Midbrain (tissue), 1 donor: Measurements from ENCODE around the gene FOXP1.

Experiments
- DNase-seq: peaks from one replicate; lab custom pipeline; 2025; lab: John Stamatoyannopoulos, UW

FOXP1 gene

DNA sequence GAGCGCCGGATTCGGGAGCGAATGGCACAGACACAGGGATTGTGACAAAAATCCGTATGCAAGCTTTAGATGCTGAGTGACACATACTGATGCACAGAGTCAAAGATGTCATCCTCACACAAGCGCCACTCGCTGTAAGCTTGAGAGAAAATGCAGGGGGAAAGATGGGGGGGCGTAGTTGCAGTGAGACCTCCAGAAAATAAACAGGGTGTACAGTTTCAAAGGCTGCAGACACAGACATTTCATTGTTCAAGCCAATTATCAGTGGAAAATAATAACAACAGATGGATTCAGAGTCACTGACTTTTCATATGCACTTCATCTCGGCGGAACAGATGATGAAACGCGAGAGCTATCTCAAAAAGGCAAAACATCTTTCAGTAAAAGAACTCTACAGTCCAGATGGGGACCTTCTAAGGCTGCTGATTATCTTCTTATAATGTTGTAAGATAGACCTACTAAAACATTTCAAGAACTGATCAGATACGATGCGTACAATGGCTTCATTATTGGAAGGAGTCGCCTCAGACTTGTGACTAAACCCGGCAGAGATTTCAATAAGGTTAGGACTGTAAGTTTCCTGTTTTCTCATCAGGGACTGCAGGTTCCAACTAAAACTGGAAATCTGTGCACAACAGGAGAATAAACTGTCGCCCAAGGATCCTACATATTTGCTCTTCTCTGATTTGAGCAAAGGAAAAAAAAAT lies 275.4 kb downstream of the FOXP1 start:
- DNase-seq, result peak; percentile 53

DNA sequence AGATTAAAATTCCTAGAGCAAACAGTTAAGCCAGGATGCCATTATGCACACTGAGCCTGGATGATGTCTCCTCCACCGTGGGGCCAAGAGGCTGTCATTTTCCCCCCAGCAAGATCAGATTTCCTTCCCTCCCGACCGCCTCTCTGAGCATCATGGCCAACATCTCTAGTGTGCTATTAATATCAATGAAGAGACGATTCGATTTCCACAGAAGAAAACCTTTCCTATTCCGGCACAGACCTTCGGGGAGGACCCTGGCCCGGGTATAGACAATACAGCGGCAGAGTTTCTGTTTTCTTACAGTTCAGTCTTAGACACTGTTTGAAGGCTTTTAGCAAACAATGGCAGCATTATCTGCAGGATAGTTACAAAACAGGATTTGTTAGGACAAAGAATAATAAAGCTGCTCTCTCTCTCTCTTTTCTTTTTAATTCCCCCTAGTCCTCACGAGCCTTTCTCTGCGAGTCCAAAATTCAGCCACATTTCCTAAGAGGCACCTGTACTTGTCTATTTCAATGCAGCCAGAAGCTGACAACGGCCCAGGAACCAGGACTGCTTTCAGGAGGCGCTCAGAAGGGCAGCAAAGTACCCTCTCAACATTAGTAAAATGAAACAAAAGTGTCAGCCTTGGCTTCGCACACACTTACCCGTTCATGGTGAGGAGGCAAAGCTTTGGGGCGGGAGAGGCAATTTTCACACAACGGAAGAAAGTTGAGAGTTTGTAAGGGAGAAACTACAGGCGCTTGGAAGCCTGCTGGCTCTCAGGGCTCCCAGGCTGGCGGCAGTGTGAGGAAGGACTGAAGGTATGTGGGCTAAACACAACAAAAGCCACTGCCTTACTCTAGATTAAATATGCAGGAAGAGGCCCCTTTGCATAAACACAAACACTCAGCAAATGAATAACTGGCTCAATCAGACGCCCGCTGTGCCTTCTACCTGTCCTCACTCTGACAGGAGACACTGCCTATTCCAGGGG lies 278.0 kb downstream of the FOXP1 start:
- DNase-seq, result peak; percentile 57

DNA sequence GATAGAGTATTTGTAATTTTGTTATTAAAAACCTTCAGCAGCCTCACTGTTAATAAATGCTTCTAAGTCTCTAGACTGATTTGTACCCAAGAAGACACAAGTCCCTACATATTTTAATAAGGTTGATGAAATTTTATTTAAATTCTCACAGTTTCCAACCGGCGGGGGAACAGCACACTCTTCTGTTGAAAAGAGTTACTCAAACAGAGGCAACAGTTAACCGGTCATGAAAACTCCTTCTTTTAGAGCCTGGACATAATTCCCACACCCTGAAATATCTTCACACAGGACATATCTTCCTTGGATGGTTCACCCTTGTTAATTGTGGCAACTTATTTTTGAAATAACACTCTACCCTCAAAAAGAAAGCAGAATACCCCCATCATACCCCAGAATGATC lies 278.8 kb downstream of the FOXP1 start:
- DNase-seq, result peak; percentile 58

DNA sequence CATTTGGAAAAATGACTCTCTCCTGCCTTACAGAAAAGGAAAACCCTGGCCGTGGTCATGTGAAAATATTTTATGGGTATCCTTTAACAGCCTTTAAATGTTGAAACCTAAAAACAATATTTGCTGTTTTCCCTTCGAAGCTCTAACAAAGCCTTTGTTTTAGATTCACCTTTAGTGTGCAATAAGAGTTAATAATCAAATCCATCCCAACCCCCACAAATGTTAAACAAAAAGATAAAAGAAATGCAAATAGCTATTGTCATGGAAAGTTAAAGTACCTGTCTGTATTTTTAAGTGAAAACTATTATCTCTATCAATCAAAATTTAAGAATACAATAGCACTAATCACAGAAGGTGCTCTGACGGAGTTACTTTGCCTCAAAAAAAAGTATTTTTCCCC lies 279.3 kb downstream of the FOXP1 start:
- no peak for DNase-seq

DNA sequence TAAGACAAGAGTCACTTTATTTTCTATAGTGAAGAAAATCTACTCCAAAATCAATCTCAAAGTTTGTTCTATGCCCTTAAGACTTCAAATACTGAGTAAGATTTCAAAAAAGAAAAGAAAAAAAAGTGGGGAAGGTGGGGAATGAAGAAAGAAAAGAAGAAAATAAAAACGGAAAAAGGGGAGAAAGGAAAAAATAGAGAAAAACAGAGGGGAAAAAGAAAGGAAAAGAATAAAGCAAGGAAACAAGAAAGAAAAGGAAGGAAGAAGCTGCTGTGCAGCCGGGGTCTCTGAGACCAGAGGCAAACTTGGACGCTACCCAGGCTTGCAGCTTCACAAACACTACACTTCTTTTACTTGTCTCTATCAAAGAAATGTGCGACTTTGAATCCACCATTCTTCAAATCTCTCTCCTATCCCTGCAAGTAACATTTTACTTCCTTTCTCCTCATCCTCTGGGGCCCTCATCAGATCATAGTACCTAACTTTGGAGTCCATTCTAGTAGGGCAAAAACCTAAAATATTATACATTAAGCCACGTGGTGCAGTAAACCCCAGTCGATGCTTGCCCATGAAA lies 279.8 kb downstream of the FOXP1 start:
- DNase-seq, result no peak

DNA sequence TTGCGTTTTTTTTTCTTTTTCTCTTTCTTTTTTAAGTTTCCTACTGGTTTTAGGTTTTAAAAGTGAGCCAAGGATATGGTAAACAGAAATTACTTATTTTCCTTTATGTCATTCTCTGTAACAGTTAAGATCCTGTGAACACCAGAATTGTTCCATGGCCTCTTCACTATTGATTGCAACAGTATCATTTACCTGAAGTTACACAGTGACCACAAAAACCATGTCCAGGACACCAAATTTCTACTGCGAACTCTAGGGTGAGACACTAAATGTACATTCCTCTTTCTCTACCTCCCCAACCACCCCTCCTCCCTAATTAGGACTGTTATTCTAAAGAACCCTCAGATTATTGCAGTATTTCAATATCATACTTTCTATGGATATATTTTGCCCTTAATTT lies 280.9 kb downstream of the FOXP1 start:
- no peak for DNase-seq

DNA sequence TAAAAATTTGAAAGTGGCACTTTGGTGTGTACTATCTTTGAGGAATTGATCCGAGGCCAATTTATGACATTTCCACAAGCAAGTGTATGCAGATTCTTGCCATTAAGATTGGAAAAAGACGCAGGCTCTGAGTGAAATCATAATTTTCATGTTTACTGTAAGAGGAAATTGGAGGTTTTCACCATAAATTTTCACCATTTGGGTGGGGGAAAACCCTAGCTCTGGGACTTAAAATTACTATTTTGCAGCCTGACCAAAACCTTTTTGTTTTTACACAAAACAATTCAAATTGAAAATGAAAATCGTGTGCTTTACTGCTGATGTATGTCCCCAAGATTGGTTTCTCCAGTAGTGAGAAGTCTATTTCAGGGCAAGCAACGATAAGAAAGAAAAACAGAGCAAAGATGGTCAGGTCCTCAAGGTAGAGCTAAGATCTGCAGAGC lies 282.6 kb downstream of the FOXP1 start:
- no peak for DNase-seq

DNA sequence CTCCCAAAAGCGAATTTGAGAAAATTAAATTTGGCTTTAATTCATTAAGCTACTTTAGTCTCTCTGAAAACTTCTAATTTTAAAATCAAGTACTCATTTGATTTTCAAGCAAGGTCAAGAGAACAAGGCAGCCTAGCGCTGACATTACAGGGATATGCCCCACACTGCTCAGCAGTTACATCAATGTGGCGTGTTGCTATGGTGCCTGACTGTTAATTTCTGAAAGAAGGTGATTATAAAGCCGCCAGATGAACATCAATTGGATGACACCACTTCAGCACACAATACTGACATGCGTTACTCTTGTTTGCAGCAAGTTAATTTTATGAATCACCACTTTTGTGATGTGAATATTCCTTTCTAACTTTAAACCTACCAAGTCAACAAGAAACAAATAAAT lies 284.4 kb downstream of the FOXP1 start:
- DNase-seq, result no peak

DNA sequence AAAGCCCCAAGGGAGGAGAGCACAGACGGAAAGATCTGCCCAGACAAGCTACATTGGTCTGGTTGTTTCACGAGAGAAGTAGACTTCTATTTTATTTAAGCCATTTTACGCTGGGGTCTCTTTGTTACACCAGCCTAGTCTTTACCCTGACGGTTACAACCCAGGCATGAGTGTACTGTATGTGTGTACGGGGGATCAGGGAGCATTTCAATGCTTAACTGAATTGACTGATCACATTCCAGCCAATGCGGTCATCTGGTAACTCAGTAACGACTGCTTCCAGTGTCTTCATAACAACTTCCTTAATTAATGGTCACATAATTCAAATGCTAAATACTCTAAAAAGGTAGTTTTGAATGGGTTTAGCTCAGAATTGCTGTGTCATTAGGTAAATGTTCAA lies 288.6 kb downstream of the FOXP1 start:
- no peak for DNase-seq

DNA sequence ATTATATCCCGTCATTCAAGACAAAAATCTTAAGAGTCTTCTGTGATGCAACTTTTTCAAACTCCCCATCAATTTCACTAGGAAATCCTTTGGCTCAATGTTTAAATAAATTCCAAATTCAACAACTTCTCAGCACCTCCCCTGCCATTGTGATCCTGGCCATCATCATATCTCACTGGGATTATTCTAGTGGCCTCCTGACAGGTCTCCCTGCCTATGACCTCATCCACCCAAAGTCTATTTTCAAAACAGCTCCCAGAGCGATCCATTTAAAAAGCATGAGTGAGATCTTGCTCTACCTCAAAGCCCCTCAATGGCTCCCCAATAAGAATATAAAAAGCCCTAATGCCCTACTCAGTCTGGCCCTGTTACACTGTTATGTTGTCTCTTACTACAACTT lies 293.2 kb downstream of the FOXP1 start:
- DNase-seq, result no peak

DNA sequence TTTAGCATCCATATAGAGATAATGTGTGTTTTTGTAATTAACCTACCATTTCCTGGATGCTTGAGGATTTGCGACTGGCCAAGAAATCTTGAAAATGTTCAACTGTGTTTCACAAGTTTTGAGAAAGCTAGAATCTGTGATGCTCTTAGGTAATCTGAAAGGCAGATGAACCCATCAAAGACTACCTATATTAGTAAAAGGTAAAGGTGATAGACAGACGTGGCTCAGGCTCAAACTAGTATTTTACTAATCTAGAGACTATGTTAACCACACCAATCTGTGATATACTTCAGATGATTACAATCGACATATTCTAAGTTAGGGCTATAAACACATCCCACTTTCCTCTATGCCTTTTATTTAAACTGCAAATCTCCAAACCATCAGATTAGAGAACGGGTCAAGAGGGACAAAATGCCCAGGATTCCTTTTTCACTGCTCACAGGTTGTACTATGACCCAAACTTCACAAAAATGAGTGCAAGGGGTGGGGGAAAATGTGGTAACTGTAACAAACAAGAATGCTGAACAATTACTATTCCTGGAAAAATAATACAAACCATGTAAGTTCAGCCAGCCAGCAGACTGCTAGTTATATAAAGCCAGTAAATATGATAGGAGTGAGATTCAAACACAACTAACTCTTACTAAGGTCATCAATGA lies 295.1 kb downstream of the FOXP1 start:
- DNase-seq, result no peak

DNA sequence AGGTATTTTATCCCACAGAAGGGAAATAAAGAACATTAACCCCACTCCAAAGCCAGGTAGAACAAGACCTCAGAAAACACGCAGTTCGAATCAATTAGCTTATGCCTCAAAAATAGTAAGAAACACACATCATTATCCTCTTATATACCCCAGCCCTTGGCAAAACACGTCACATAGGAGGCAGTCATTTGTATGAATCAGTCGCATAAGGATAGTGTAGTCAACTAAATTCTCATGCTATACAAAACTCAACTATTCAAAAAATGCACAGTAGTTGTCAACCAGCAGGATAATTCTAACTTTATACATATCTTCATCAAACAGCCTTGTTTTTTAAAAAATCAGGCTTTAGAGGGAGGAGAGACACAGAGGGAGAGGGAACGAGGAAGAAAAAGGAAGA lies 298.4 kb downstream of the FOXP1 start:
- DNase-seq, result no peak

DNA sequence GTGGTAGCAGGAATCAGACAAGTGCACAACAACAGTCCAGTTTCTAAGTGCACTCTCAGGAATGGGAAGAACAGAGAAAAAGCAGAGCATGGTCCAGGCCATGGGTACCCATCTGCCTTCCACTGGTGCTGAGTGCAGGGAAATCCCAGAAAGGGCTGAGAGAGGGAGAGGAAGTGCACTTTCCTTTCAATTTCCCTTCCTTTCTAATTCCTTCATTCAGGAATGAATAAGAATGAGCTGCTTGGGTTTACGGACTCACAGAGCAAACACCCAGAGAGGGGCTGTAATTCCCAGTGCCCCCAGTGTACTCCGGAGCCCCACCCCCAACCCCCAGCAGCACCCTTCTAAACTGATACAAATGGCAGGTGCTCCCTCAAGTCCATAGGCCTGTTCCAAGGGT lies 300.6 kb downstream of the FOXP1 start:
- DNase-seq, result no peak

DNA sequence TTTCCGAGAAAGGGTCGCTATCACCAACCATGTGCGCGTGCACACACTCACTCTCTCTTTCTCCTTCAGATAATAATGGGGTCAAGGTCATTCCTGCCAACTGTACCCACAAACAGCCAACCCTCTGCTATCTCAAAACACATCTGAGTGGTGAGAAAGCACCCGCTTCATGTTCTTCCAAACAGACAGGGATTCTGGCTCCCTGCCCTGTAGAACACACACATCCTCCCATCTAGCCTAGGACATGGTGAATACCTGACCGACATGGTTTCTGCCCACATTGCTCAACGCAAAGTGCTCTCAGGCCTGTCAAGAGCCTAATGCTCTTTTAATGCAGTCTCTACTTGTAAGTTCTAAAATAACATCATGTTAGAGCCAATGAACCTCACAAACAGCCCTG lies 302.2 kb downstream of the FOXP1 start:
- no peak for DNase-seq

DNA sequence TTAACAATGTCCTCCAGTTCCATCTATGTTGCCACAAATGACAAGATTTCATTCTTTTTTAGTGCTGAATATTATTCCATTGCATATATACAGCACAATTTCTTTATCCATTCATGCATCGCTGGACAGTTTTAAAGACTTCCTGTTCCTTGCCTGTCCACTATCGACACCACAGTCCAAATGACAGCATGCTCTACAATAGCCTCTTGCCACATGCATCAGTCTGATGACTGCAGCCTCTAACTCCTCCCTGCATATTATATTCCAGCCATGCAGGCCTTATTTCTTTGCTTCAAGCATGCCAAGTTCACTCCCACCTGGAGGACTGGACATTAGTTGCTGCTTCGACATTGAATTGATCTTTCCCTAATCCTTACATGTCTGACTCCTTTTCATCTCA lies 306.2 kb downstream of the FOXP1 start:
- no peak for DNase-seq

DNA sequence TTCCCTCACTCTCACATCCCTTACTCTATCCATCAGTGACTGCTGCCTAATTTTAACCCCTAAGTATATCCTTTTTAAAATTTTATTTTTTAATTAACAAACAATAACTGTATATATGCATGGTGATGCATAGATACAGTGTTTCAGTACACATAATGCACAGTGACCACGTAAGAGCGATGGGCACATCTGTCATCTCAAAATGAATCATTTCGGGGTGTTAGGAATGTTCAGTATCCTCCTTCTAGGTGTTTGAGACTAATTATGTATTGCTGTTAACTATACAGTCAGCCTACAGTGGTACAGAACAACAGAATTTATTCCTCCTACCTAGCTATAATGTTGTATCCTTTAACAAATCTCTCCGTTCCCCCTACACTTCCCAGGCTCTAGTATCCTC lies 307.0 kb downstream of the FOXP1 start:
- no peak for DNase-seq

DNA sequence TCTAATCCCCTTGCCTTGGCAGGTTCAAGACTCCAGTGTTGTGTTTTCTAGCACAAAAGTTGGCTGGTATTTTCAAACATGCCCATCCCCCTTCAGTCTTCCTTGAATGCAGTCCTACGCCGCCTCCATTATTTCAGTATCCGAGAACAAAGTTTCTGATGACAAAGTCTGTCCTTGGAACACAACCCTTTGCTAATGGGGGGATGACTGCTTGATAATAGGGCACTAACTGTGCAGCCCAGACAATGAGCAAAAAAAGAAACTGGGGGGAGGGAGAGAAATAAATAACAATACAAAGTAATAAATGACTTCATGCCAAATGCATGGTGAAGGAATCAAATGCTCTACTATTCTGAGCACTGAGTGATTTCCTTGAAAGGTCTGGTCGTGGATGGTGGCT lies 310.1 kb downstream of the FOXP1 start:
- DNase-seq, result no peak

DNA sequence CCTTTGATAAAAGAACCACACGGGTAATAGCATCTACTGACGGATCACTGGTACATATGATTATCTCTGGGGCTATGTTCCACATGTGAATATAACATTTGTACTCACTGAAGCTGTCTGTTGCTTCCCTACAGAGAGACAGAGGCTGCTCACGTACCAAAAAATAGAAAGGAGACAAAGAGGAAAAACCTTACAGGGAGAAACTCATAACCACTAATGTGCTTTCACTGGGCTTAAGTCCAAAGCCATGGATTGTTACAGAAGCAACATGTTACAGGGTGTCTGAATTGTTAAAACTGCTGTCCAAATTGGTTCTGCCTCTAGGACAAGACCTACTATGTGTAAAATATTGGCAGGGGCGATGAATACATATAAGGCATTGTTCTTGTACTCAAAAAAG lies 311.9 kb downstream of the FOXP1 start:
- no peak for DNase-seq

DNA sequence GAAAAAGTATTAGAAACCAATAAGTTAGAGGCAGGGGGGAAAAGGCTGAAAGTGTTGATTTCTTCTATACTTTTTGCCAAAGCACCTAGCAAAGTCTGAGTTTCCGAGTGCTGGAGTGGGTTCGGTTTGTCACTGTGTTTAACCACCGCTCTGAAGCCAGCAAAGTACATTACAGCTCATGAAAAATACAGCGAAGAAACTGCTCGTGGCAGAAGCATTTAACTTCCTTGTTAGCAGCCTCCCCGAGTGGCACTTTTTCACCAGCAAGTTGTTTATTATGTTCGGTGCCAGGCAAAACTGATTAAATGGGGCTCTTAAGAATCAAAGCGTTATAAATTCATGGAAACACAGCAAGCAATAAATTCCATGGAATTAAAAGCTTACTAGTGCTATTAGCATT lies 313.6 kb downstream of the FOXP1 start:
- DNase-seq, result no peak

DNA sequence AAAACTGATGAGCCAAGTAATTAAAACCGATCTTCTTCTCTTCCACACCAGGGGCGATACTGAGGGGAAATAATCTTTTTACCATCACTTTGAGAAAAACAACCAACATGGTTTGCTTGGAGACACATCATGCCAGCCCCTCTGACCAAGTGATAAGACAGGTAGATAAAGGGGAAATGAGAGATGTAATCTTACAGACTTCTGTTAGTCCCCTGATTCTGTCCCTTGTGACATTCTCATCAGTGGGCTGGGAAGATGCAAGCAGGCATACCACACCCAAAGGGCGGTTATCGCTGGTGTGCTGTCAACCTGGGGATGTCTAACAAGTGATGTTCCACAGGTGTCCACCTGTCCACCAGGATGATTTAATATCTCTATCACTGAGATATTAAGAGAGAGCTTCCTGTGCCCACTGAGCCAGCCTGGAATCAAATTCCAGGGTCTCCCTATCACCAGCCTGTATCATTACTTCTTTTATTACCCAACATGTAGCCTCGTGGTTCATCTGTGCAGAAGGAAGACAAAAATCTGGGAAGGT lies 315.0 kb downstream of the FOXP1 start:
- DNase-seq, result no peak

DNA sequence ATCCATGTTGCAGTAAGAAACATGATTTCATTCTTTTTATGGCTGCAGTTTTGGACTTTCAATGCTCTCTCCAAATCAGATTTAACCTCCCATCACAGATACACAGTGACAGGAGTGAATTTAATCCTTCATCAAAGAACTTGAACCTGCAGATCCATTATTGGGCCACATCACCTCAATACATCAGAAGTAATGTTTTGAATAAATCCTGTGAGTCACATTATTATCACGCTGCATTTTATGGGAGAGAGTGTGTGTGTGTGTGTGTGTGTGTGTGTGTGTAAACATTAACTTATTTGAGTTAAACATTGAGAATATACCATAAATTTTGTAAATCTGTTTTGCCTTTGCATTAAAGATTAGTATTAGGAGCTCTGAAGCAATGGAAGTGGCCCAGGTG lies 316.7 kb downstream of the FOXP1 start:
- no peak for DNase-seq

DNA sequence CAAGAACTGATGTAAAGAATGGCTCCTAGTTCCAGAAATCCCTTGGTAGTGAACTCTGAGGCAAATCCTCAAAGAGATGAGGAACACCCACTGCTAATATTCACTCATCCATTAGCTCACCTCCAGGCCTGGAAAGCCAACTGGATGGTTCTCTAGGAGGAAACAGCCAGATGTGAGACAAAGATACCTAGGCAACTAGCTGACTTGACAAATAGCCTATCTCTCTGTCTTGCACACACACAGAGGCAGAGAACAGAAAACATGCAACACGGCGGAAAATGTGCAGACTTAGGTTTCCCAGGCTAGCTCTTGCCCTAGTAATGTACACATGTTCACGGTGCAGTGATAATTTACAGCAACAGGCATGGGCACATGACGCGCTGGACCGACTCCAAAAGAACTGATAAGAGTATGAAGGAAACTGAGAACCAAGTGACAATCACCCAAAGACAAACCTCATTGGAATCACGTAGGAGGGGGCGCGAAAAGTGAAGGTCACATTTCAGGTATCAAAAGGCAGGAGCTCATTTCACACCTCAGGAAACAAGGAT lies 318.1 kb downstream of the FOXP1 start:
- DNase-seq, result no peak
